GM19463 (cell line): ENCODE results near the gene ZNF438.
"Not testable (repeated sequence)": the region's sequence is repeated elsewhere in the genome, so short reads cannot be mapped to it uniquely, and the experiment has no call there.

Experiments used
- ATAC-seq: cut with Tn5 transposase; IDR thresholded peaks from one replicate; pipeline ENCODE4 v1.9.1; 2021; ENCODE audit warnings: mild to moderate bottlenecking, moderate library complexity; ENCODE audit not compliant: unreplicated experiment

Gene ZNF438

DNA sequence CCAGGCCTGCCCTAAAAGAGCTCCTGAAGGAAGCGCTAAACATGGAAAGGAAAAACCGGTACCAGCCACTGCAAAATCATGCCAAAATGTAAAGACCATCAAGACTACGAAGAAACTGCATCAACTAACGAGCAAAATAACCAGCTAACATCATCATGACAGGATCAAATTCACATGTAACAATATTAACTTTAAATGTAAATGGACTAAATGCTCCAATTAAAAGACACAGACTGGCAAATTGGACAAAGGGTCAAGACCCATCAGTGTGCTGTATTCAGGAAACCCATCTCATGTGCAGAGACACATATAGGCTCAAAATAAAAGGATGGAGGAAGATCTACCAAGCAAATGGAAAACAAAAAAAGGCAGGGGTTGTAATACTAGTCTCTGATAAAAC lies 82.4 kb downstream of the ZNF438 start:
- ATAC-seq: not testable (repeated sequence)

DNA sequence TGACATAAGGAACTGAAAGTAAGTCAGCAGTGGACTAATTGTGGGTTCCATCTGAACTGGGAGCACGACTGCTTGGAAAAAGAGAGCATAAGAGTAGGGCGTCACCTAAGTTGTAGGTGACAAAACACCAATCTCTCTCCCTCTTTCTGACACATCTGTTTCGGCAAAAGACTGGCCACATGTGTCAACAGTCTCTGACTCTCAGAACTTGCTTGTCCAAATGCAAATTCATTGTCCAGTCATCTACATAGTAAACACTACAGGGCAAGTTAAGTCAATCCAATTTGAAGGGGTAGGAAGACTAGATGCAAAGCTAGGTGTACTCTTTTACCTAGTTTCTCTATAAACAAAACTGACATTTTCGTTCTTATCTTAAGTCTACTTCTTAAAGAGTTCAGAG lies 87.7 kb downstream of the ZNF438 start:
- no peak for ATAC-seq

DNA sequence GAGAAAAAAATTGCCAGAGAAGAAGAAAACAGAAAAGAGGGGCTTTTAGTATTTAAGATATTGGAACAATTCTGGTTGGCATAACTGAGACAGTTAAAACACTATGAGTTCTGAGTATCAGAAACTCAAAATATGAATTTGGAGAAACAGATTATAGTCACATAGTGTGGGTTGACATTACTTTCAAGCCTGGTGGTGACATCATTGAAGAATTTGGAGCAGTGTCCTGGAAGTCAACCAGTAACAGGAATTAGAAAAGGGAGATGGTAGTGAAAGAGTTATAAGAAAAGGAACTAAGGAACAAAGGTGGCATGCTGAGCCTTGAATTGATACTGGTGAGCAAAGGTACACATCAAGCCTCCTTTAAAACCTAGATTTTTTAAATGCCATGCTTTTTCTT lies 88.2 kb downstream of the ZNF438 start:
- no peak for ATAC-seq

DNA sequence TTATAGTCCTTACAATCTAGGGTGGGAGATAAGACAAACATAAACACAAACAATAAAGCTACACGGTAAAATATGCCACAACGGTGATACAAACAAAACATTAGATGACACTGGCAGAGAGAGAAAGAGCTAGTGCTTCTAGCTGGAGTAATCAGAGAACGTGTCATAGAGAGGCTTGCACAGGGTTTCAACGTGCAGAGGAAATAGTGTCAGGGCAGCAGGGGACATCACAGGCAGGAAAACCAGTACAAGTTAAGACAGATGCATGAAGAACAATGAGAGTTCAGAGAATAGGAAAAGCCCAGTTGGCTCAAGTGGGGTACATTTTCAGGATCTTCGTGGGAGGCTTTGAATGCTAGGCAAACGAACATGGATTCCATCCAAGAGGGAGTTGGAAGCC lies 91.4 kb downstream of the ZNF438 start:
- ATAC-seq: no peak

DNA sequence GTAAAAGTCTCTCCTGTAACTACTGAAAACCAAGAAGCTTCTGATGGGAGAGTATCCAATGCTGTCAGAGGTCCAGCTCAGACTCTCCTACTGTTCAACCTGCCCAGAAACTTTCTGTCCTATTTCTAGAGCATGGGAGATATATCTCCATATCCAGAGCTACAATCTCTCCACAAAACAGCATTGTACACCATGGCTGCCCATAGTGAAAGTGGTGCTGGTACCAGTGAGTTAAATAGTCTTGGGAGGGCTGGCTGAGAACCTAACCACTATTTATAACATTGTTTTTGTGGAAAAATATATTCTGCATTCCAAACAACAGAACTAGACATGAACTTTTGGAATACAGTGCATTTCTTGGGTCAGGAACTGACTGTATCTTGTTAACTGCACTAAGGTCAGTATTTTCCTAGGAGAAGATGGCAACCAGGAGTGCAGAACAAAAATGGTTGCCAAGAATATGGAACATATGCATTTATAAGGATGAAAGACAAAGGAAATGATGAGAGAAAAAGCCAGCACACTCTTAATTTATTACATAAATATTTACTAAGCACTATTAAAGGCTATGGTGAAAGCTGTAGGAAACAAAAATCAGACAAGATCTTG lies 91.9 kb downstream of the ZNF438 start:
- no peak for ATAC-seq

DNA sequence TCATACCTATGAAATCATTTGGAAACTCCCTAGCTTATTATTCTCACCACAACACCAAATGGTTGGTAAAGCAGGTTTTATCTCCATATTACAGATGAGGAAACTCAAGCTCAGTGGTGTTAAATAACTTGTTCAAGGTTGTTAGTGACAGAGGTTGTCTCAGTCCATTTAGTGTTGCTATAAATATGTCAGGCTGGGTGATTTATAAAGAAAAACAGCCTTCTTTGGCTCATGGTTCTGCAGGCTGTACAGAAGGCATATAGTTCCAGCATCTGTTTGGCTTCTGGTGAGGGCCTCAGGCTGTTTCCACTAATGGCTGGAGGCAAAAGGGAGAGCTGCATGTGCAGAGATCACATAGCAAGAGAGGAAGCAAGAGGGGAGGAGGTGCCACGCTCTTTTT lies 96.6 kb downstream of the ZNF438 start:
- ATAC-seq: no peak

DNA sequence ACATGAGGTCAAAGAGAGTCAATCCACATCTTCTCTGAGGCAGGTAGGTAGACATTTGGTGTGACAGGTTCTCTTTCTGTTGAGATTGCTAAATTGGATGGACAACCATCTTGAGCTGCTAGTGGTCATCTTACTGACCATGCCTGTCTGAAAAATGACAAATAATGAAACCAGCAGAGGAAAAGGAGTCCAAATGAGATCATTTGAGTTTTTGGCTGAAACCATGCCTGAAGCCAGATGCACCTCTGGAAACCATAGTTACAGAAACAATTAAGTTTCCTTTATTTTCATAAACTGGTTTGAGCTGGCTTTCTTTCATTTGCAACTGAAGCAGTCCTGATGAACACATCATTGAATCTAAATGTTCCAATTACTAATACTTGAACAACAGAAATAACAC lies 100.6 kb downstream of the ZNF438 start:
- no peak for ATAC-seq

DNA sequence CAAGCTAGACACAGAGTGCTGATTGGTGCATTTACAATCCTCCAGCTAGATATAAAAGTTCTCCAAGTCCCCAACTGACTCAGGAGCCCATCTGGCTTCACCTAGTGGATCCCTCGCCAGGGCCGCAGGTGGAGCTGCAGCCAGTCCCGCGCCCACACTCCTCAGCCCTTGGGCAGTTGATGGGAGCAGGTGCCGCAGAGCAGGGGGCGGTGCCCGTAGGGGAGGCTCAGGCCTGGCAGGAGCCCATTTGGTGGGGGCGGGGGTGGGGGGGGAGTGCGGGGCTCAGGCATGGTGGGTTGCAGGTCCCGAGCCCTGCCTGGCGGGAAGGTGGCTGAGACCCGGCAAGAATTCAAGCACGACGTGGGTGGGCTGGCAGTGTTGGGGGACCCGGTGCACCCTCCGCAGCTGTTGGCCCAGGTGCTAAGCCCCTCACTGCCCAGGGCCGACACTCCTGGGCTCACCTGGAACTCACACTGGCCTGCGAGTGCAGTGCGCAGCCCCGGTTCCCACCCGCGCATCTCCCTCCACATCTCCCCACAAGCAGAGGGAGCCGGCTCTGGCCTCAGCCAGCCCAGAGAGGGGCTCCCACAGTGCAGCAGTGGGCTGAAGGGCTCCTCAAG lies 101.7 kb downstream of the ZNF438 start:
- ATAC-seq: no peak

DNA sequence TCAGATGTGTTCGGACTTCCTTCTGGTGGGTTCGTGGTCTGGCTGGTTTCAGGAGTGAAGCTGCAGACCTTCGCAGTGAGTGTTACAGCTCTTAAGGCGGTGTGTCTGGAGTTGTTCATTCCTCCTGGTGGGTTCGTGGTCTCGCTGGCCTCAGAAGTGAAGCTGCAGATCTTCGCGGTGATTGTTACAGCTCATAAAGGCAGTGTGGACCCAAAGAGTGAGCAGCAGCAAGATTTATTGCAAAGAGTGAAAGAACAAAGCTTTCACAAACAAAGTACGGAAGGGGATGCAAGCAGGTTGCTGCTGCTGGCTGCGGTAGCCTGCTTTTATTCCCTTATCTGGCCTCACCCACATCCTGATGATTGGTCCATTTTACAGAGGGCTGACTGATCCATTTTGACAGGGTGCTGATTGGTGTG lies 102.3 kb downstream of the ZNF438 start:
- ATAC-seq: peak; percentile 19

DNA sequence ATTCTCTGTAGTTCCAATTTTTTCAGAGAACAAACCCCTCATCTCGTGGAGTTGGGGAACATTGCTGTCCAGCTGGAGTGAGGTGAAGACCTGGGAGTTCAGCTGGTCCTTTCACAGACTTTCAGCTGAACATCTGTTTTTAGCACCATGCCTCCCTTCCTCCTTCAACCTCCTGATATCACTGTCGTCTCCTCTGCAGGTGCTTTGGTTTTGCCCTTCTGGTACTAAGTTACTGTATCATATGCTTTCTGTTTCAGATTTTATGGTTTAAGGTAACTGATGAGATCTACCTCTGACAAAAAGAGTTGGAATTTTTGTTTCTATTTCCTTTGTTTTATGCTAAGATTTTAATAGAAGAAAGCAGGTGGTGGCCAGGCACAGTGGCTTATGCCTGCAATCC lies 102.9 kb downstream of the ZNF438 start:
- ATAC-seq: peak; percentile 77

DNA sequence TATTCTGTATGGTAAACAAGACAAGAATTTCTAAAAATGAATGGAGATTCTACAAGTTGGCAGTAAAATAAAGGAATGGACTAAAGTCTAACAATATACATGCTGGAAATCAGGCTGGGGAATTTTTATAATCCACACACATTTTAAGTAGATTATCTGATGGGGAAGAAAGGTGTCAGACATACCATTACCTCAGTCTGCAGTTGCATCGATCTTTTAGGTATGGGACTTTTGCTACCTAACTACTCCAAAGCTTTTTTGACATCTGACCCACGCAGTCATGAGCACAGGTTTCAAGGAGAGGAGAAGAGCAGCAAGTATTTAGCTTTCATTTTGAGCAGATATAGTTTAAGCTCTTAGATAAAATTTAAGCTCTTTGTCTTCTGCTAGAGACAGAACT lies 113.0 kb downstream of the ZNF438 start:
- no peak for ATAC-seq

DNA sequence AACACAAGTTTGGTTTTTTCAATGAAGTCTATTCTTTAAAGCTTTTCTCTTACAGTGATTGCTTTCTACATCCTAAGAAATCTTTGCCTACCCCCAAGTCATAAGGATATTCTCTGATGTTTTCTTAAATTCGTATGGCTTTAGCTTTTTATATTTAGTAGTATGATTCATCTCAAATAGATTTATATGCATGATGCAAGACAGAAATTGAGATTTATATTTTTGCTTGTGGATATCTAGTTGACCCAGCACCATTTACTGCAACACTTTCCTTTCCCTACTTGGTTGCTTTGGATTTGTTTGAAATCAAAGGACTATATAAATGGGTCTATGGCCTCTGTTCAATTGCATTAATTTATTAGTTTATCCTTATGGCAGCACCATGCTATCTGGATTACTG lies 113.9 kb downstream of the ZNF438 start:
- no peak for ATAC-seq

DNA sequence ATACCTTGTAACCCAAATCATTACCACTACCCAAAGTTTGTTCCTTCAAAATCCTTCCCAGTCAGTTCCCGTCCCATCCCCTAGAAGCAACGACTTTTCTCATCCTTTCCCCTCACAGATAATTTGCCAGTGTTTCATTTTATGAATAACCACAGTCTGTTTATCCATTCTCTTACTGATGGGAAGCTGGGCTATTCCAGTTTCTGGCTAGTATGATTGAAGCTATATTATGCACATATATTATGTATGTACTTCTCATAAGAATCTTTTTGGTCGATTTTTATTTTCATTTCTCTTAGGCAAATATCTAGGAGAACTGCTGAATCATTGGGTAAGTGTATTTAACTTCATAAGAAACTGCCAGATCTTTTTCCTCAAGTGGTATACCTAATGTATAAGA lies 114.6 kb downstream of the ZNF438 start:
- ATAC-seq: no peak

DNA sequence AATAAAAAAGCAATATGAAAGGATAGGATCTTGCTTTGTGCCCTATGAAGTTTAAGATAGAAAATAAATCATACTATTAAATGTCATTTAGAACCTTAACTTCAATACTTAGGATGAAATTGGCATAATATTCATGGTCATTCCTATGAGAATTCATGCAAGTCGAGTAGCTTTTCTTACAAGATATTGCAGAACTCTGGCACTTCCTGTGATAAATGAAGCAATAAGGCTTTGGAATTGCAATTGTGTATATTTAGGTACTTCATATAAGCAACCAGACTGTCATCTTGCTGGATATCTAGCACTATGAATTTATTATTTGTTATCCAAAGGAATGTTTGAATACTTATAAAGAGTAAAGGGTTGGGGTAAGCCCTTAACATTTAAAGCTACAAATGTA lies 116.5 kb downstream of the ZNF438 start:
- ATAC-seq: no peak

DNA sequence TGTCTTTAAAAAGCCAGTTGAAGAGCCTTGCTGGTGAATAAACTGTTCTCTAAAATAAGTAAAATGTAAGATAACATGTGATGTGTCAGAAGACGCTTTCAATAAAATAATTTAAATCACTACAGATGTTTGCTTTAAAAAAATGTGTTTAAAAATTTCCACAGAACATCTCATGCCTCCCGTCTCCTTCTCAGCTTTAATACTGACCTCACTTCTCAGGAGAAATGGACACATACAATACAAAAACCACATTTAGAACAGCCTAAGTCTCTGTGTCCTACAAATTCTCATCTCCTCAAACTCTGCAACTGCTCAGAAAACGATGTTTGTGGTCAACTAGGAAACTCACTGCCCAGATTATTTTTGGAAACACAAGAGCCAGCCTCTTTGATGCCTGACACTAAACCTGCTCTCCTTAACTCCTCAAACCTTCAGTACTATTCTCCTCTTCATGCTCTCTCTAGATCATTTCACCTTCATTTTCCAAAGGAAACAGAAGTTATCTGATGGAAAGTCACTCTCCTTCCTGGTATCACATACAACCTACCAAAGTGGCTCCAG lies 120.3 kb downstream of the ZNF438 start:
- no peak for ATAC-seq

DNA sequence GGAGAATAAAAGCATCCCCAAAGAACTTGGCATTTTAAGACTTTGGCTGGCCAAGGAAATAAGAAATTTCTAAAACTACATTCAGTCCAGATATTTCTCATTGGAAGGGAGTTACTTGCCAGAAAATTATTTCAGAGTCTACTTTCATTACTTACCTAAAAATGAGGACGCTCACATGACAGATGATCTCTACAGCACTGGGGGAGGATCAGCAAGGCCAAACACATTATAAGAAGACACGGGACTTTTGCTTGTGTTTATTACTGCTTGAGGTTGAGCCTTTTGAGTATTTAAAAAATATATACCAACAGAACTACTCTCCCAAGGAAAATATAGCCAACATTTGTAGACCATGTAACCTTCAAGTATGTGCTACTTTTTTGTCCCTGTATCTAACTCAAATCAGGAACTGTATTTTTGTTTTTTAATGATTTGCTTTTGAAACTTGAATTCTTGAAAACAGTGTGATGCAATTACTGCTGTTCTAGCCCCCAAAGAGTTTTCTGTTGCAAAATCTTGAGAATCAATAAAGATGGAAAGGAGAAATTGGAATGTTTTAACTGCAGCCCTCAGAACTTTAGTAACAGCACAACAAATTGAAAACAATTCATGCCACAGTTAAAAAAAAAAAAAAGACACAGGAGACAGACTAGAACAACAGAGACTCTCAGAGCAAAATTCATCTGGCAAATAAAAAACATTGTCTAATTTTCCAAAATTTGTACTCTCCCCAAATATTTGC lies 128.1 kb downstream of the ZNF438 start:
- ATAC-seq: no peak

DNA sequence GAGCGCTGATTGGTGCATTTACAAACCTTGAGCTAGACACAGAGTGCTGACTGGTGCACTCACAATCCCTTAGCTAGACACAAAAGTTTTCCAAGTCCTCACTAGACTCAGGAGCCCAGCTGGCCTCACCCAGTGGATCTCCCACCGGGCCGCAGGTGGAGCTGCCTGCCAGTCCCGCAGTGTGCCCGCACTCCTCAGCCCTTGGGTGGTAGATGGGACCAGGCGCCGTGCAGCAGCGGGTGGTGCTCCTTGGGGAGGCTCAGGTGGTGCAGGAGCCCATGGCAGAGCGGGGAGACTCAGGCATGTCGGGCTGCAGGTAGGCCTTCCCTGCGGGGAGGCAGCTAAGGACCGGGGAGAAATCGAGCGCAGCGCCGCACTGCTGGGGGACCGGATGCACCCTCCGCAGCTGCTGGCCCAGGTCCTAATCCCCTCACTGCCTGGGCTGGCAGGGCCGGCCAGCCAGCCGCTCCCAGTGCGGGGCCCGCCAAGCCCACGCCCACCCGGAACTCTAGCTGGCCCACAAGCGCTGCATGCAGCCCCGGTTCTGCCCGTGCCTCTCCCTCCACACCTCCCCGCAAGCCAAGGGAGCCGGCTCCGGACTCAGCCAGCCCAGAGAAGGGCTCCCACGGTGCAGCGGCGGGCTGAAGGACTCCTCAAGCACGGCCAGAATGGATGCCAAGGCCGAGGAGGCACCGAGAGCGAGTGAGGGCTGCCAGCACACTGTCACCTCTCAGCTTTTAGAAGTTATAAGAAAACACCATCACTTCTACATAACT lies 128.9 kb downstream of the ZNF438 start:
- ATAC-seq: no peak

DNA sequence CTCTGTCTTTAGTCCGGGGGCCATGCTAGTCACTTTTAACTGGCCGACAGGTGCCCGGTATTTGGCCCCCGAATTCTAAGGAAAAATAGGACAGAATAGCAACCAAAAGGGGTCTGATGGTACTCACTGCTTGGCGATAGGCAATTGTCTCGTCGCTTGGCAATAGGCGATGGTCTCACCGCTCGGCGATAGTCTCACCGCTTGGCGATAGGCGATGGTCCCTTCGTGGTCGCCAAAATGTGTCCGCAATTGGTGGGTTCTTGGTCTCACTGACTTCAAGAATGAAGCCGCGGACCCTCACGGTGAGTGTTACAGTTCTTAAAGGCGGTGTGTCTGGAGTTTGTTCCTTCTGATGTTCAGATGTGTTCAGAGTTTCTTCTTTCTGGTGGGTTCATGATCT lies 130.2 kb downstream of the ZNF438 start:
- ATAC-seq: not testable (repeated sequence)

DNA sequence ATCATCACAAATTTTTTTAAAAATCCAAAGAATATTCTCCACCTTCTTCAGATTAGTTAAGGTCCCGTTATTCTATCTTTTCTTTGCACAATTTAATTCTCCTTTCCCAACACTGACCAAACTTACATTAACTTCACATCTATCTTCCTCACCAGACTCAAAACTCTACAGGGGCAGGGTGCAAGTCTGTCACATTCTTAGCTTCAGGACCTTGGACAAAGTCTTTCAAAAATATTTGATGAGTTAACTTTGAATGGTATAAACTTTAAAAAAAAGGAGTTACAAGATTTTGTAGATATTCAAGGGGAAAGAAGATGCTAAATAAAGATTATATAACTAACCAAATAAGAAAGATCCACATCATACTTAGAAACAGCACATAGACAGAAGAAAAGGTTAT lies 132.7 kb downstream of the ZNF438 start:
- ATAC-seq: no peak

DNA sequence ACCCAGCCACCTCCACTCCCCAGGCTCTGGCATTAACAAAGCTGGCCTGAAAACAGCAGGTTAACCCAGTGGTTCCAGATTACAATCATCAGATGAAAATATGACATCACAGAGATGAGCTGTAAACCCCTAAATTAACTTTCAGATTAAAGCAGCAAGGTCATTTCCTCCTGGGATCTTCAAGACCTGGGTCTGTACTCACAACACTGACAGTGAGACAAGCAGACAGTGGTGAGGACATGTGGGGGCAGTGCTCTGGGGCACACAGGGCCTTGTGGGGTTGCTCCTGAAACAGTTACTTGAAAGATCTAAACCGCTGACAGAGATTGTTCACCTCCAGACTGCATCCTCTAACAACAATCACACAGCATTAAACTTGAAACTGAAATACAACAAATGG lies 134.1 kb downstream of the ZNF438 start:
- ATAC-seq: no peak

DNA sequence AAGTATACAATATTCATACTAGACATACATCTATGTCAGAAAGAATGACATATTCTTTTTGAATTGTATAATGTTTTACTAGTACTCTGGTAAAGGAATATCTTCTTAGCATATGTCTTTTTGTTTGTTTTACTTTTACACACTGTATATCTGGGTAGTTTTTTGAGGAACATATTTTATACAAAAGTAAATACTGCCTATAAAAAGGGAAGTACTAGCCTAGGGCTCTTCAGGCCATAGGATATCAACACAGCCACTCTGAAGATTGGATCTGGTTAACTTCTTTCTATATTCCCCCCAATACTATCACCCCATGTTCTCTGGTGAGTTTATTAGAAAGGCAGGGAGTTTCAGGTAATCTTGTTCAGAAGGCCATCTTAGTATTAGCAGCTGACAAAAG lies 134.6 kb downstream of the ZNF438 start:
- no peak for ATAC-seq
